Natural killer cell (primary cell): ENCODE data around the gene ZDHHC14. TPM values are rescaled to one million over a fixed set of nuclear protein-coding genes. Genes with fewer than 3 reads are reported as not detected.

Experiments used
- ATAC-seq, 3 donors: fragments of 150-1000 bp in 2 of 3; fragments of 200-7000 bp in 1 of 3; cut with Tn5 transposase; 1 replicate in 1 of 3; 2 replicates in 2 of 3; pipeline ENCODE4 v1.10.0; 2021; ENCODE audit warnings: mild to moderate bottlenecking in 2 of 3, moderate library complexity in 2 of 3
- DNase-seq, 2 donors: peaks; one replicate each; pipeline versions ENCODE4 v3.0.0 to v3.0.0-alpha.2; 2013 to 2021; ENCODE audit warnings: mixed read lengths in 1 of 2
- H3K27ac ChIP-seq: one replicate; pipeline ENCODE4 v1.5.1; 2013; ENCODE audit warnings: mild to moderate bottlenecking, low read length
- H3K27me3 ChIP-seq: one replicate; pipeline ENCODE4 v1.6.1; 2013; ENCODE audit warnings: low read length; ENCODE audit not compliant: control insufficient read depth, insufficient read depth
- H3K36me3 ChIP-seq: one replicate; pipeline ENCODE4 v1.6.1; 2013; ENCODE audit warnings: low read length; ENCODE audit not compliant: control insufficient read depth, insufficient read depth
- H3K4me1 ChIP-seq: one replicate; pipeline ENCODE4 v1.6.1; 2013; ENCODE audit warnings: low read length; ENCODE audit not compliant: control insufficient read depth, insufficient read depth
- H3K4me3 ChIP-seq: one replicate; pipeline ENCODE4 v1.5.1; 2013; ENCODE audit warnings: low read length
- H3K9me3 ChIP-seq: one replicate; pipeline ENCODE4 v1.6.1; 2013; ENCODE audit warnings: low read length; ENCODE audit not compliant: control insufficient read depth, insufficient read depth
- H3K27ac Mint-ChIP-seq, 2 donors: one replicate each; pipeline ENCODE4 v1.8.0; 2022; ENCODE audit warnings: mild to moderate bottlenecking in 2 of 2, mixed read lengths in 2 of 2, moderate library complexity in 1 of 2
- H3K27me3 Mint-ChIP-seq, 2 donors: one replicate each; pipeline ENCODE4 v1.8.0; 2022; ENCODE audit warnings: low read depth in 2 of 2, mixed read lengths in 2 of 2
- H3K36me3 Mint-ChIP-seq: one replicate; pipeline ENCODE4 v1.8.0; 2022; ENCODE audit warnings: mixed read lengths
- H3K4me1 Mint-ChIP-seq, 2 donors: one replicate each; pipeline ENCODE4 v1.8.0; 2022; ENCODE audit warnings: mixed read lengths in 2 of 2
- H3K4me3 Mint-ChIP-seq: one replicate; pipeline ENCODE4 v1.8.0; 2022; ENCODE audit warnings: mild to moderate bottlenecking, moderate library complexity, mixed read lengths
- H3K9me3 Mint-ChIP-seq, 2 donors: one replicate each; pipeline ENCODE4 v1.8.0; 2022; ENCODE audit warnings: mixed read lengths in 2 of 2
- WGBS: methylation state at CpG from one replicate; pipeline ENCODE4 v1.1.7; 2013; ENCODE audit warnings: missing lambda C conversion rate; ENCODE audit not compliant: insufficient coverage; 5-methylcytosine and 5-hydroxymethylcytosine counted together
- intact Hi-C: fragments of 100-400 bp; cut with micrococcal nuclease; formaldehyde crosslinking; loops from one replicate; pipeline ENCODE4 v1.14.2; 2022
- total RNA-seq, 4 donors: library from RNA; stranded (reverse); fragments of 120-200 nt in 1 of 4; gene quantifications; one replicate each; pipeline versions ENCODE4 v1.2.3 to v1.2.4, GENCODE V29; 2013 to 2022
- TF ChIP-seq, protein P1 (sequence below): fragments of 200-600 bp; IDR thresholded peaks from one replicate; pipeline ENCODE4 v1.8.0; 2022; ENCODE audit warnings: antibody characterized with exemption

ZDHHC14 gene
- total RNA-seq, 3 donors from 2014 or later (not counting 1 experiment from before 2014, with no cell fraction given): 6.7 to 11.3 (median 10.6) TPM

- Mint-ChIP-seq H3K9me3 (no peaks in the 10 kb centered on the region), H3K27ac (peak overlapping the region in 1 of 2 donors; percentile 17), H3K4me3 (no peak overlapping the region), H3K36me3 (no peaks in the 10 kb centered on the region), H3K27me3 (no peaks in the 10 kb centered on the region), H3K4me1 (peaks cover 15 to 18% of the 10 kb centered on the region in 2 donors)
- 94% methylated on average over 8 of the region's 8 CpGs for WGBS
- no peak overlapping the region for H3K4me3 ChIP-seq
- DNase-seq (no peak), ATAC-seq (no peak)
- H3K9me3 ChIP-seq: no peaks in the 10 kb centered on the region
- no peak overlapping the region for H3K27ac ChIP-seq
- H3K27me3 ChIP-seq: no peaks in the 10 kb centered on the region
- H3K4me1 ChIP-seq: peaks cover 8% of the 10 kb centered on the region
- intact Hi-C loops: no loop called here
- TF ChIP-seq, protein P1, sequence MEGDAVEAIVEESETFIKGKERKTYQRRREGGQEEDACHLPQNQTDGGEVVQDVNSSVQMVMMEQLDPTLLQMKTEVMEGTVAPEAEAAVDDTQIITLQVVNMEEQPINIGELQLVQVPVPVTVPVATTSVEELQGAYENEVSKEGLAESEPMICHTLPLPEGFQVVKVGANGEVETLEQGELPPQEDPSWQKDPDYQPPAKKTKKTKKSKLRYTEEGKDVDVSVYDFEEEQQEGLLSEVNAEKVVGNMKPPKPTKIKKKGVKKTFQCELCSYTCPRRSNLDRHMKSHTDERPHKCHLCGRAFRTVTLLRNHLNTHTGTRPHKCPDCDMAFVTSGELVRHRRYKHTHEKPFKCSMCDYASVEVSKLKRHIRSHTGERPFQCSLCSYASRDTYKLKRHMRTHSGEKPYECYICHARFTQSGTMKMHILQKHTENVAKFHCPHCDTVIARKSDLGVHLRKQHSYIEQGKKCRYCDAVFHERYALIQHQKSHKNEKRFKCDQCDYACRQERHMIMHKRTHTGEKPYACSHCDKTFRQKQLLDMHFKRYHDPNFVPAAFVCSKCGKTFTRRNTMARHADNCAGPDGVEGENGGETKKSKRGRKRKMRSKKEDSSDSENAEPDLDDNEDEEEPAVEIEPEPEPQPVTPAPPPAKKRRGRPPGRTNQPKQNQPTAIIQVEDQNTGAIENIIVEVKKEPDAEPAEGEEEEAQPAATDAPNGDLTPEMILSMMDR: no peak
- no peaks in the 10 kb centered on the region for H3K36me3 ChIP-seq
Observed at GRCh38 chr6:157595768-157596167, 214.8 kb downstream of the ZDHHC14 start.

DNA sequence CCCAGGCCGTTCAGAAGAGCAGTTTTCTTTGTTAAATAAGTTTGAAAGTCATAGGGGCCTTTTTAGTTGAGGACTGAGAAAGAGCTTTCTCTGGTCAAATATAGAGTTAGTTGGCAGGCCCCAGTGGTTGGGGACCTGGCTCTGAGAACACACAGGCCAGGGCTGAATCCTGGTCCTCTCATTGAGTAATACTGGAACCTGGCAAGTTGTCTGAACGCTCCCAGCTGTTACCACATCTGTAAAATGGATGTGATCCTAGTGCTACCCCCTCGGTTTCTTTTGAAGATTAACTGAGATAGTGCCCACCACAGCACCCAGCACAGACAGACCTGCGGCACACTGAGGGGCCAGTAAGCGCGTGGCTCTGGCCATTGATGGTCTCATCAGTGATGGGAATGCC, 215.5 kb downstream of the ZDHHC14 start:
- Histone ChIP-seq H3K4me1 (peaks cover 8% of the 10 kb centered on the region), H3K9me3 (no peaks in the 10 kb centered on the region)

GRCh38 chr6:157596886-157597285, 215.9 kb downstream of the ZDHHC14 start:
- H3K27ac Mint-ChIP-seq: peak overlapping the region in 1 of 2 donors; percentile 57
- DNase-seq: no peak
- intact Hi-C loops: loop anchor here (1.0 kb wide), 1 partner anchor 283 kb away; no protein-coding TSS in a partner anchor
- H3K9me3 Mint-ChIP-seq: no peaks in the 10 kb centered on the region
- TF ChIP-seq, protein P1: no peak
- Histone ChIP-seq H3K27ac (no peak overlapping the region), H3K4me1 (peaks cover 8% of the 10 kb centered on the region), H3K4me3 (no peak overlapping the region), H3K9me3 (no peaks in the 10 kb centered on the region), H3K36me3 (no peaks in the 10 kb centered on the region), H3K27me3 (no peaks in the 10 kb centered on the region)
- no peak for ATAC-seq
- 99% methylated on average over 15 of the region's 15 CpGs for whole genome bisulfite sequencing
- no peak overlapping the region for H3K4me3 Mint-ChIP-seq
- no peaks in the 10 kb centered on the region for H3K27me3 Mint-ChIP-seq
- H3K36me3 Mint-ChIP-seq: no peaks in the 10 kb centered on the region
- H3K4me1 Mint-ChIP-seq: peaks cover 15 to 18% of the 10 kb centered on the region in 2 donors

More for the DNA sequence above, 215.5 kb downstream of the ZDHHC14 start:
- Mint-ChIP-seq H3K27ac (peak overlapping the region in 1 of 2 donors; percentile 57), H3K4me1 (peaks cover 15 to 18% of the 10 kb centered on the region in 2 donors), H3K36me3 (no peaks in the 10 kb centered on the region), H3K27me3 (no peaks in the 10 kb centered on the region), H3K9me3 (no peaks in the 10 kb centered on the region), H3K4me3 (no peak overlapping the region)
- ATAC-seq (no peak), DNase-seq (no peak)
- TF ChIP-seq, protein P1: no peak
- intact Hi-C loops: no loop called here
- 93% methylated on average over 6 of the region's 6 CpGs for WGBS
- Histone ChIP-seq H3K4me3 (no peak overlapping the region), H3K36me3 (no peaks in the 10 kb centered on the region), H3K27me3 (no peaks in the 10 kb centered on the region), H3K27ac (no peak overlapping the region)
